OCI-M1 (cell line): Measurements from ENCODE around the gene DCDC2B.

Source experiments
- DNase-seq: peaks from one replicate; lab custom pipeline; 2025; lab: John Stamatoyannopoulos, UW

The DCDC2B gene

DNA sequence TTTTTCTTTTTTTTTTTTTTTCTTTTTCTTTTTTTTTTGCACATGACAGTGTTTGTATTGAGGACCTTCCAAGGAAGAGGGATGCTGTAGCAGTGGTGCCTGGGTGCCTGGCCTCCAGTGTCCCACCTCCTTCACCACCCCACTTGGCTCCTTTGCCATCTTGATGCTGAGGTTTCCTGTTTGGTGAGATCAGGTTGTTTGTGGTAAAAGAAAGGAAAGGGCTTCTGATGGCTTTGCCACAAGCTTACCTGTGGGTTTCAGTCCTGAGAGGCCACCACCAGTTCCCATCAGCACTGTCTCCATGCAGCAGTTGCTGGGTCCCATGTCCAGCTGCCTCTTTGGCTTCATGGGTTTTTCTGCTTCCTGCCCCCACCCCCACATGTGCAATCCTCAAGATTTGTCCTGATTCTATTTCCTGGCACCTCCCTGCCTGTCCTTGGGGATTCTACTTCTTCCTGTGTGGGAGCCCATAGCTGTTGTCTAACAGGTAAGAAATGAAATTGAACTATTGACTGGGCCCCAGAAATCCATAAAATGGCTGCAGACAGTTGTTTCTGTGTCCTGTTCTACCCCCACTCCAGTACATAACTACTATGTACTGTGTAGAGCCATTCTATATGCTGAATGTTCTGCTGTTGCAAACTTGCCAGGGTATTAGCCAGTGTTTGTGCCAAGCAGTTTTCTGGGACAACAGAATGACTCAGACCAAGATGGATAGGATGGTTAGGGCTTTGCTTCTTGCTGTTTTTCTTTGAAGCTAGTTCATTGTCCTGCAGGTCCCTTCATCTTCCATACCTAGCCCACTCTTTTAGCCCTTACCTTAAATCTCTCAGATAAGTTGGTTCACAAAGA is 12.7 kb upstream of the DCDC2B start:
- no peak for DNase-seq

DNA sequence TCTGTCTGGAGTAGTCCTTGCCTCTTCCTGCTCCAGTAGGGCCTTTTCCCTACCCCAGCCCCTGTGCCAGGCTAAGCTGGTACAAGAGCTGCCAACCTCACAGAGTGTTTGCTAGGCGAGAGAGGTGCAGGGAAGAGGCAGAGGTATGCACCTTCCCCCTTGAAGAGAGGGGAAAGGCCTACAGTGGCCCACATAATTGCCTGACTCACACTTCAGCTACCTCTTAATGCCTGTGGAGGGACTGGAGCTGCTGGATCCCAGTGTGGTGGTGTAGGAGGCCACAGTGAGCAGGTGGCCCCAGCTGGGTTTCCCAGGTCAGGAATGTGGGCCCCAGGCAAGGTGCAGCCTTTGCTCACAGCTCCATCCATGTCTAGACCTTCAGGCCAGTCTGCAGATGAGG is 11.8 kb upstream of the DCDC2B start:
- no peak for DNase-seq

DNA sequence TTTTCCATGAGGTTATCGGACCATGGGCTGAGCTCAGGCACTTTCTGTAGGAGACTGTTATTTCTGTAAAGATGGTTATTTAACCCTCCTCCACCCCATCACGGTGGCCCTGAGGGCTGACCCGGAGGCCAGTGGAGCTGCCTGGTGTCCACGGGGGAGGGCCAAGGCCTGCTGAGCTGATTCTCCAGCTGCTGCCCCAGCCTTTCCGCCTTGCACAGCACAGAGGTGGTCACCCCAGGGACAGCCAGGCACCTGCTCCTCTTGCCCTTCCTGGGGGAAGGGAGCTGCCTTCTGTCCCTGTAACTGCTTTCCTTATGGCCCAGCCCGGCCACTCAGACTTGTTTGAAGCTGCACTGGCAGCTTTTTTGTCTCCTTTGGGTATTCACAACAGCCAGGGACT is 11.1 kb upstream of the DCDC2B start:
- no peak for DNase-seq

DNA sequence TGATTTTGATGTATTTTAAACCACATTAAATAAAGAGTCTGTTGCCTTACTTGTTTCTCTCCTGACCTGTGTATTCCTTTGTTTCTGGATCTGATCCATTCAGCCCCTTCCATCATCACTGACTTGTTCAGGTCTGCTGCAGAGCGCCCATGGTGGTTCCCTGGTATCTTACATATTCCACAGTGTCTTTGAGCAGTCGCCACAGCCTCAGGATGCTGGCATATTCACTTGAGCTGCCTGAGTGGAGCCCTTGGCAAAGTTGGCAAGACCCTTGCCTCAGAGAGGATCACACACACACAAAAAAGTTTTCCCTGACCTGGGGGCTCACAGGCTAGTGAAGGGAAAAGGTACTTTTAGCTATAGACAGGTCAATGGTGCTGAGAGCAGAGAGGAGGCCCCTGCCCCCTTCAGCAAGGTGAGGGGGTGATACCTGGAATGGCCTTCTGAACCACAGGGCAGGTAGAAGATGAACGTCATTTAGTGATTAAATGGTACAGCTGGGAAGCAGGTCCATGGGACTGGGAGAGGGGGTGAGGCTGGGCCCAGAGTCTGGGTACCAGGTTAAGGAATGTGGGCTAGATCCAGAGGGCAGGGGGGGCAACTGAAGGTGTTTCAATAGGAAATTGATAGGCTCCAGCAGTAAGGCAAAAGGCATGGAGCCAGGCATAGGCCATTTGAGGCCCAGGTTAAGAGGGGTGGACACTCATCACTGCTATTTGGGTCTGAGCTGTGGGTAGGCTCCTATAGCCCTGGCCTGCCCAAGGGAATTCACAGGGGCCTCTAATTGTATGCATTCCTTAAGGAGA is 10.4 kb upstream of the DCDC2B start:
- DNase-seq = no peak

DNA sequence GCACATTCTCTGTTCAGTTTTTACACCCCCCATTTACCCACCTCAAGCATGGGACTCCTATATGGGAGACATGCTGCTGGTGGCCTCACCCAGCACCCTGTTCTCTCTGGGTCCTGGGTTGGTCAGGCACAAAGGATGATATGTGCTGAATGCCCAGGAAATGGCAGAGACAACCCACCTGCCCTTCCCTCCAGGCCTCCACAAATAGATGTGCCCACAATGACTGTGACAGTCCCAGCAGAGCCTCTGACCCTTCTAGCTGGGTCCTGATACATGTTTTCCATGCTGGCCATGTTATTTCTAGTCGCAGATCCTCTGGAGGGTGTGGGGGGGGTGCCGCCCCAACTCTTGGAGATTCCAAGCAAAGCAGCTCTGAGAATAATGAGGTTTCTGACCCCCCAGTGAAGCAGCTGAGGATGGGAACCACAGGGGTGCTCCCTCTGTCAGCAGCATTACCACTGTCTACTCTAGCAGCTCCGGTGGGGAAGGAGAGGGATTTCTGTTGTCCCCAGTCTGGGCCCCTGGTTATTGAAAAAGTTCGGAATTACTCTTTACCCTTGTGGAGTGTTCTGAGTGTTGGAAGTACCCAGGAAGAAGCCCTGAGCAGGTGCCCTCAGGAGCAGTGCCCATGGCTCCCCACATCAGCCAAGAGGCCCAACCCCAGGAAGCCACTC is 9.7 kb upstream of the DCDC2B start:
- DNase-seq = no peak

DNA sequence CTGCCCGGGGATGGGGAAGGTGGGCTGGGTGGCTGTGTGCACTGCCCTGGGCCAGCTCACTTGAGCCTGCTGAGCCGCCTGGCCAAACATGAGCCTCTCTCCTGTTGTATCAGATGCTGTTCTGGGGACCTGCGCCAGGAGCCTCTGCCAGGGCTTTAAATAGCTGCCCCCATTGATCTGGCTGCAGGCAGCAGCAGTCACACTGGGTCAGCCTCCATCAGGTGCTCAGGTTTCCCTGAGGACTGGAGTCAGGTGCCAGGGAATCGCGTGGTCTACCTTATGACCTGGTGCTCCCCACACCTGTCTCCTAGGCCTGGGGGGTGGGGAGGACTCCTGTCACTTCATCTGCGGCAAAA is 9.2 kb upstream of the DCDC2B start:
- DNase-seq = no peak

DNA sequence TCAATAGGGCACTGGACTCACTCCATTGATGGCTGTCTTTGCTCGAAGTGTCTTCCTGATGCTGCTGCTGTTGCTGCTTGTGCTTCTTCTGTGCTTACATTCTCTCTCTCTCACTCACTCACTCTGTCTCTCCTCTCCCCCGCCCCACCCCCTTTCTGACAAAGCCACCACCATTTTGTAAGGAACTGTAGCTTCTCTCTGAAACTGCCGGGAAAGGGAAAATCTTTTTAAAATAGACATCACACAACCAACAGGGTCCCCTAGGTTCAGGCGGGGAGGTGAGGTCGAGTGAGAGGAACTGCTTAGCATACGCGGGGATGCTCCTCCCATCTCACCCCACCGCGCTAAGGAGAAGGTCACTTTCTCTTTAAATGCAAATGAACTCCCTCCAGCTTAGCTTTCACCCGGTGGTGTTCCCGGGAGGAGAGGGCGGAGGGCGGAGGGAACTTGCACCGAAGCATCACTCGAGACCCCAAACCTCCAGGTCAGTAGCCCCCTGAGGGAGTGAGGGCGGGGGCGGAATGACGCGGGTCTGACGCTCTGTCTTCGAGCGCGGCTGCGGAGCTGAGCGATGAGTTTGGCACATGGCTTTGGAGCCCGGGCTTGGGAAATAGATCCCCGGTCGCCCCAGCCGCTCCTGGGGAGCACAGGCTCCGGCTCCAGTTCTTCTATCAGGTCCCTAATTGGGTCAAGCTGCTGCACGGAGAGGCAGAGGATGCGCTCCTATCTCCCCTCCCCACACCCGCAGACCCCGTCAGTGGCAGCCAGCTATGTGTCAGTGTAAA is 8.5 kb upstream of the DCDC2B start, which contains the start of gene CCDC28B:
Gene CCDC28B, plus strand, starts transcription at position 370 of the 785 bp plus-strand sequence. CDS start 1,341 bp downstream, outside the sequence.
- DNase-seq = peak; percentile 76

DNA sequence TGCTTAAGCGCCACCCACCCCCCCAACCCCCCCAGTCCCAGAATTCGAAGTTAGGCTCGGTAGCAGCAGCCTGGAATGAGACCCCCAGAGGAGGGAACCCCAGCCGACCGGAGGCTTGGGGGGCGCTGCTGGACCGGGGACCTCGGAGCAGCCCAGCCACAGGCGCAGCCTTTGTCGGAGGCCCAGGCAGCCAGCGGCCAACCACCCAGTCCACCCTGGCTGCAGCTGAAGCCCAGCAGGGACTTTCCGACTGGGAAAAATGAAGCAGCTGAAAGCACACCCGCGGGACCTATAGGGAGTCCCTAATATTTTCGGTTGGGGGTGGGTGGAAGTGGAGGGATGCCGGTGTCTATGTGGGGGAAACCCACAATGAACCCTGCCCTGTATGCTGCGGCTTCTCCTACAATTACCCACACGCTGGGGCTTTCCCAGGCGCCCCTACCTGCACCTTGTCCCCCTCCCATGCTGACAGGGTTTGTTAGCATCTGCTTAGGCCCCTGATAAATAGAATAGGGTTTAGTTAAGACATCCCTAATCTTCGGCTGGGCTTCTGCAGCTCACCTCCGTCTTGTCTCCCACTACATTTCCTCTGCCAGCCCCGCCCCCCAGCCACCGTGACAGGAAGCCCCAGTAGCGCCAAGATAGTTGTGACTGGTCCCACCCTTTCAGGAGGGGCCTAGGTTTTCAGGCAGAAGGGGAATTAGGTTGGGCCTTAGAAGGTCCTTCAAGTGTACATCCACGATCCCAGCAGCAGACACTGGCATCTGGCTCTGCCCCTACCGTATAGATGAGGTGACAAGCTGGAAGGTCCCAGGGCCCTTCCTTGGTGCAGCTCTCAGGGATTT is 7.7 kb upstream of the DCDC2B start:
- peak; percentile 67 for DNase-seq

DNA sequence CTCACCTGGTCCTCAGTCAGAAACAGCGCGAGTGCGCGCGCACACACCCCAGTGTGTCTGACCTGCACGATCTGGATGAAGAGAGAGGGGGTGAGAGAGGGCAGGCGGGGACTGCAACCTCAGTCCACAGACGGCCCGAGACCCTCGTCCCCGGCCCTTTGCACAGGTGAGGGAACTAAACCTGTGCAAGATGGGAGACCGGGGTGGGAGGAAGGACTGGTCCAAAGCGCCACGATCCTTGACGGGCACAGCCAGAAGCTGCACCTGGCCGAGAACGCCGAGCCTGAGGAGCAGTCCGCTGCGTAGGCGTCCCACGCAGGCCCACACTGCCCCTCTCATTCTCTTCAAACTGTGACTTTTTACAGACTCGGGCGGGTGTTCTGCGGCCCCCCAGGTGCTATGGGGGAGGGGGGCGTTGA is 3.9 kb upstream of the DCDC2B start:
- no peak for DNase-seq

DNA sequence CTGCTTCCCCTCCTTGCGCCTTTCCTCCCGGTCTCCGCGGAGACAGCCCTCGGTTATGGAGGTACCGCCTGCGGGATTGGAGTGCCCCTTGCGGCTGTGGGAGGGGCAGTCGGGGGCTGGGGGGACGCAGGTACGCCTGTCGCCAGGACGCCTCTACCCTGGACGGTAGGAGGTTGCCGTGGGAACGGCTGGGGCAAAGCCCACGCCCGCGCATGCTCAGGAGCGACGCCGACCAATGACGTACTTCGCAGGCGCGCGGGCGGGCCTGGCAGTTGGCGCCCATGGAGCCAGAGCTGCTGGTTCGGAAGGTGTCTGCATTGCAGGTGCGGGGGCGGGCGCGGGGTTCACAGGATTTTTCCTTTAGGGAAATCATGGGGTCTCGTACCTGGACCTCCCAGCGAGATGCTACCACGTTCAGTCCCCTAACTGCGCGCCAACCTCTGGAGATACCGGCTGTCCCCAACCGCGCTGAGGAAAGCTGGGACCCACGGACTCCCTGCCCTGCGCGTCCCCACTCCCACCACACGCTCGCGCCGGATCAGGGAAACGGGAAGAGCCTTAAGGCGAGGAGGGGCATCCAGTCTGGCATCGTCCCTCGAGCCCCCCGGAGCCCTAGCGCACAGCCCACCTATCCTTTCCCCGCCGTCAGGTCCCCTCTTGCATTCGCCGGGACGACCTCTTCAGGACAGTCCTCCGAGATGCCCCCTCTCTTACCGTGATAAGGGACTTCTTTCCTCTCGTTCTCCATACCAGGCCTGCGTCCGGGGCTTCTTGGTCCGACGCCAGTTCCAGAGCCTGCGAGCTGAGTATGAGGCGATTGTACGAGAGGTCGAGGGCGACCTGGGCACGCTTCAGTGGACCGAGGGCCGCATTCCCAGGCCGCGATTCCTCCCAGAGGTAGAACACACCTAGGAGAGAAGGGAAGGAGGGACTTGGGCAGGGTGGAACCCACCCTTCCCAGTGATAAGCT is 3.2 kb upstream of the DCDC2B start, which contains the start of gene IQCC:
Gene IQCC, plus strand, starts transcription at position 271 of the 970 bp plus-strand sequence. Its CDS starts 11 bp downstream, at position 282.
- peak; percentile 90 for DNase-seq

DNA sequence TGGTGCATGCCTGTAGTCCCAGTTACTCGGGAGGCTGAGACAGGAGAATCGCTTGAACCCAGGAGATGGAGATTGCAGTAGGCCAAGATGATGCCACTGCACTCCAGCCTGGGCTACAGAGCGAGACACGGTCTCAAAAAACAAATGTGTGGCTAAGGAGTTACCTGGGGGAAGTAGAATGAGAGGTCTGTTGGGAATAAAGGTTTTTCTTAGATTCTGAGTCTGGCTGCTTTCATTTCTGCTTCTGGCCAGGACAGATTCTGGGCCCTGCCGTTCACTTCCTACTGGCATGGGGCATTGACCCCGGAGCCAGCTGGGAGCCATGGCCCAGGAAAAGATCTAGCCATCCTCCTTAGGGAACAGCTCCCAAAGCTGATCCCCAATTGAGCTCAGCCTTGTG is 420 bp upstream of the DCDC2B start:
- DNase-seq = no peak

DNA sequence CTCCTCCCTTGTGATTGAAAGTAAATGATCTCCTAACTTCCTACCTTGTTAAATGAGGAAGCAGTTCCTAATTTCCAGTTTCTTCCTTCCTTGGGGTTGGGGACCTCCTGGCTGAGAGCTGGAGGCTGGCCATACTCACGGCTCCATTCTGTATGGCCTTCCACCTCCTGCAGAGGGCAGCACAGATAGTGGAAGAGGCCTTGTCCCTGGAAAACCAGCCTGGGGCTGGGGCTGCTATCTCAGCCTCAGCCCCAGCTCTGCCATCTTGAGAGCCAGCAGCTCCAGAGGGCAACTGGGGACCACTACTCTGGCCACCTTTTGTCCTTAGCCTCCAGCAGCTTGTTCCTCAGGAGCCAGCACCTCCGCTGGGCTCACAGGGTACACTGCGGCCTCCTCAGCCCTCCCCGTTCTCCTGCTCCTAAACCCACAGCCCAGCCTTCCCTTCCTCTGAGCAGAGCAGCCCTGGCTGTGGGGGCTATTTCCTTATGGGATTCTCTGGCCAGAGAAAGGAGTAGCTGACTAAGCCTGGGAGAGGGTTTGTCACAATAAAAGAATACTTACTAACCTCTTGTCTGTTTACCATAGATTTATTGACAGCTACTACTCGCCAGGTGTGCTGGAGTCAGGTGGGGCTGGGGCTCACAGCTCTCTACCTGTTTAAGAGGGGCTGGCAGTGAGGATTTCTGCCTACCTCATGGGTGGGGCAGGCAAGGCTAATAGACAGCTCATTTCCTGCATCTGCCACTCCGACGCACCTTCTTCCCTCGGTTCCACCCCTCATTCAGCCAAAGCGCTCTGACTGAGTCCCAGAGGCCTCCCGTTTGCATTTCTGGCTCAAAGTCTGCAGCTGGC is 7.0 kb downstream of the DCDC2B start:
- DNase-seq = peak; percentile 76

DNA sequence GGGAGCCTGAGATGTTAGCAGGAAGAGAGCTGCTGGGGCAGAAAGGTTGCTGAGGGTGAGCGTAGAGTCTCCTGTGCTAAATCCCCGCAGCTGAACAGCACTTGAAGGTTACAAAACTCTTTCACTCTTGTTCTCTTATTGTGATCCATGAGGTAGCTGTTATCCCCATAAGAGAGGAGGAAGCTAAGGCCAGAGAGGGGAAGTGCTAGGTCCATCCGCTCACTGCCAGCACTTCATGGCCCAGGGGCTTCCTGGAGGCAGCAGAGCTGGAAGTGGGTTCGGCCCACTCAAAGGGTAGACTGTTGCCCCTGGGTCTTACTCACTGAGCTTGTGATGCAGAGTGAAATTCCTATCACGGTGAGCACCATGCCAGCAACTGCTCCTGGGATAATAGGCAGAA is 7.7 kb downstream of the DCDC2B start:
- DNase-seq = no peak

DNA sequence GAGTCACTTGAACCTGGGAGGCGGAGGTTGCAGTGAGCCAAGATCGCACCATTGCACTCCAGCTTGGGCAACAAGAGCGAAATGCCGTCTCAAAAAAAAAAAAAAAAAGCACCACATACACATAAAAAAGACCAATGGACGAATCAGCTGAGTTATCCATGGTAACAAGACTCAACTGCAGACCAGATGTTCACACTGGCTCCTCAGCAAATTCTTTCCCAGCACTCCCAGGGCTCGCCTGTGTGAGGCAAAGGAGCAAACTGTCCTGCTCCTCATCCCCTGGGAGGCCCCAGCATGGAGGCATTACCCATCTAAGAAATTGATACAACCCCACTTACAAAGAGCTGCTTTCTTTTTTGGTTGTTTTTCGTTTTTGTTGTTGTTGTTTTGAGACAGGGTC is 10.1 kb downstream of the DCDC2B start:
- no peak for DNase-seq

DNA sequence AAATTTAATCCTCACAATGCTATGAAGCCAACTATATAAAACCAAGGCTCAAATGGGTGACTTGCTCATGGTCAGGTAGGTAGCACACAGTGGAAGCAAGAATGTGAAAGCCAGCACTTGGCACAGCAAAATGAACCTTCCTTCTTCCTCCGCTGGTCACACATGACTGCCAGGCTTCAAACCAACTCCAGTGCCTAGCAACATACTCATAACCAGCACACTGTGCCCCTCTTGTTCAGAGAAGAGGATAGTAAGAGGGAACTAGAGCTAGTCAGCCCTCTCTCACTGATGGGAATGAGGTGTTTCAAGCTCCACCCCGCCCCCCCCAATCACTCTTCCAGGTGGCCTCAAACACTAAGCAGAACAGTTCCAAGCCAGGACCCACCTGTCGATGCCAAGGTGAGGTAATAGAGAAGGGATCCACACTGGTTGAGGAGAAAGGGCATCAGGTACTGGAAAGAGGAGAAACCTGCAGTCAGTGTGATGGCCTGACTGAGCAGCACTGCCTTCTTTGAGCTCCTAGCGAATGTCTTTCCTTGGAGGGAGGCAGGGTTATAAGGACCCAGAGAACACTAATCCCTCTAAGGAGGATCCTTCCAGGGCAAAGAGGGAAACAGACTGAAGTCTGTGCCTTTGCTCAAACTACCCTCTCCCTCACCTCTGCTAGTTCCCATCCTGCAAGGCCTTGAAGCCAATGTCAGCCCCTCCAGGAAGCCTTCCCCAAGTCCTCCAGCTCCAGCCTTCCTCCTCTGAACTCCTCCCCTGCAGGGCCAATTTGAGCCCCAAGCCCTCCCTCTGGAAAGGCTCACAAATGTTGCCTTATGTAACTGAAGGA is 12.1 kb downstream of the DCDC2B start:
- no peak for DNase-seq

DNA sequence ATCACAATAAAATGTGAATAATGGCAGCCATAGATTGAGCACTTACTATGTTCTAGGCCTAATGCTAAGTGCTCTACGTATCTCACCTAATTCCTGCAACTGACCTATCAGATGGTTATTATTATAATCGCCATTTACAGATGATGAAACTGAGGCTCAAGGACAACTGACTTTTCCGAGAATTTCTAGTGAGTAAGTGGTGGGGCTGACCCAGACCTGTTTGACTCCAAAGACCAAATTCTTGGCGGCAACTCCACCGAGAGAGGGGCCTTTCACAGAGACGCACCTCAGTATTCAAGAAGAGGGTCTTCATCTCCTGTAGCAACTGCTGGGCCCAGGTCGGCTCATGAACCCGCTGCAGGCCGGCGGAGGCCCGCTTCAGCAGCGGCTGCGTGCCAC is 12.7 kb downstream of the DCDC2B start:
- no peak for DNase-seq

DNA sequence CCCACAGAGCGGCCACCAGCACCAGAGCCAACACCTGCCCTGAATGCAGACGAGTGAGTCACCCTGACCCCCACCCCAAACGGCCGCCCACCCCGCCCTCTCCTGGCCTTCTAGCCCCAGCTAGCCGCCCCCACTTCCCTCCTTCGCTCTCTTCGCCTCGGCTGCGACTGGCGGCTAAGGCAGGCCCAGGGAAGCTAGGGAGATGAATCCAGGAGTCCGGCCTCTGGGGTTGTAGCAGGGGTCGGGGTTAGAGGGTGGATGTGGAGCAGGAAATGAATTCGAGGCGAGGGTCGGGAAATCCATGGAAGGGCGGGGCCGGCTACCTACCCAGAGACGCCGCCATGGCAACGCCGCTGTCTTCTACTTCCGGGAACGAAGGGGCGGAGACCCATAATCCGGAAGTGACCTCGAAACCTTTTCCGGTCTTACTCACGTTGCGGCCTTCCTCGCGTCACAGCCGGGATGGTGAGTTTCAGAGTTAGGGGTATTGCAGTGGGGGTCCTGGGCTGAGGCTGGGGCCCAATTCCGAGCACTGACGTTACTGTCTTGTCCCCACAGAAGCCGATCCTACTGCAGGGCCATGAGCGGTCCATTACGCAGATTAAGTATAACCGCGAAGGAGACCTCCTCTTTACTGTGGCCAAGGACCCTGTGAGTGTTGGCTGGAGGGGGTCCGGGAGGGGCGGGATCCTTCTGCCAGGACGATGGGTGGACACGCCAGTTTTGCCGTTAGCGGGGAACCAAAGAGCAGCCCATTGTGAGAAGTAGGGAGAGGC is 13.3 kb downstream of the DCDC2B start, which contains the start of the genes EIF3I and TMEM234:
Gene EIF3I, plus strand, starts transcription at position 428 of the 776 bp plus-strand sequence. Its CDS starts 35 bp downstream, at position 463.
Gene TMEM234, minus strand, starts transcription at position 374 of the 776 bp plus-strand sequence. Its CDS starts 31 bp downstream, at position 343.
- peak; percentile 94 for DNase-seq
